ENCODE measurements around the gene TRAPPC2L.

TRAPPC2L gene

GRCh38 chr16:88874938-88875599 lies 18.1 kb downstream of the TRAPPC2L start:
- no peaks in the 10 kb centered on the region for H3F3A ChIP-seq (ENCODE audit: insufficient read depth, low read length)
- no peak for DNase-seq
- H3K79me2 ChIP-seq (ENCODE audit: low read length): no peaks in the 10 kb centered on the region
- no peaks in the 10 kb centered on the region for H4K20me1 ChIP-seq (ENCODE audit: insufficient read depth, low read length)
- H3K27me3 ChIP-seq (replicated peaks; ENCODE audit: insufficient read depth, low read length): no peaks in the 10 kb centered on the region; the same call in 1 of the 2 replicates
- H3K9me2 ChIP-seq (replicated peaks; ENCODE audit: insufficient read depth, low read length): no peaks in the 10 kb centered on the region
- no peak overlapping the region for H2AFZ ChIP-seq (ENCODE audit: low read length)
- H3K27ac ChIP-seq (ENCODE audit: low read length): no peak overlapping the region
- H3K36me3 ChIP-seq (replicated peaks; ENCODE audit: insufficient read depth, low read length): no peaks in the 10 kb centered on the region
- H3K9me3 ChIP-seq (replicated peaks; ENCODE audit: insufficient read depth, low read length): no peaks in the 10 kb centered on the region
- no peak overlapping the region for H3K4me3 ChIP-seq (ENCODE audit: low read length)
- H3K4me1 ChIP-seq (ENCODE audit: low read length): no peaks in the 10 kb centered on the region
- no peak overlapping the region for H3K4me2 ChIP-seq (ENCODE audit: low read depth, low read length)
- TF ChIP-seq CTCF (IDR thresholded peaks at IDR 0.05; ENCODE audit: low read length) (no peak), EZH2phosphoT487 (IDR thresholded peaks at IDR 0.05; ENCODE audit: low read length) (no peak), EZH2 (optimal IDR thresholded peaks at IDR 0.05; ENCODE audit: low read depth, low read length) (no peak)
- H3K9ac ChIP-seq (ENCODE audit: low read length): no peak overlapping the region

- no peaks in the 10 kb centered on the region for H4K20me1 ChIP-seq (ENCODE audit: insufficient read depth, low read length)
- no peaks in the 10 kb centered on the region for H3F3A ChIP-seq (ENCODE audit: insufficient read depth, low read length)
- no peaks in the 10 kb centered on the region for H3K36me3 ChIP-seq (replicated peaks; ENCODE audit: insufficient read depth, low read length)
- H3K4me2 ChIP-seq (ENCODE audit: low read depth, low read length): no peak overlapping the region
- no peak overlapping the region for H2AFZ ChIP-seq (ENCODE audit: low read length)
- H3K79me2 ChIP-seq (ENCODE audit: low read length): no peaks in the 10 kb centered on the region
- DNase-seq: no peak
- H3K27ac ChIP-seq (ENCODE audit: low read length): no peak overlapping the region
- no peak overlapping the region for H3K4me3 ChIP-seq (ENCODE audit: low read length)
- no peaks in the 10 kb centered on the region for H3K9me2 ChIP-seq (replicated peaks; ENCODE audit: insufficient read depth, low read length)
- TF ChIP-seq EZH2phosphoT487 (IDR thresholded peaks at IDR 0.05; ENCODE audit: low read length) (no peak), CTCF (IDR thresholded peaks at IDR 0.05; ENCODE audit: low read length) (no peak), EZH2 (optimal IDR thresholded peaks at IDR 0.05; ENCODE audit: low read depth, low read length) (no peak)
- H3K27me3 ChIP-seq (replicated peaks; ENCODE audit: insufficient read depth, low read length): no peaks in the 10 kb centered on the region; the same call in 1 of the 2 replicates
- no peaks in the 10 kb centered on the region for H3K9me3 ChIP-seq (replicated peaks; ENCODE audit: insufficient read depth, low read length)
- no peak overlapping the region for H3K9ac ChIP-seq (ENCODE audit: low read length)
- H3K4me1 ChIP-seq (ENCODE audit: low read length): no peaks in the 10 kb centered on the region
These were observed 18.8 kb downstream of the TRAPPC2L start for GRCh38 chr16:88875703-88876234.

- no peaks in the 10 kb centered on the region for H3K27me3 ChIP-seq (replicated peaks; ENCODE audit: insufficient read depth, low read length)
- no peaks in the 10 kb centered on the region for H3K79me2 ChIP-seq (ENCODE audit: low read length)
- no peaks in the 10 kb centered on the region for H3K4me1 ChIP-seq (ENCODE audit: low read length)
- no peaks in the 10 kb centered on the region for H3K36me3 ChIP-seq (replicated peaks; ENCODE audit: insufficient read depth, low read length)
- no peak for DNase-seq
- no peak overlapping the region for H3K27ac ChIP-seq (ENCODE audit: low read length)
- H3K9me3 ChIP-seq (replicated peaks; ENCODE audit: insufficient read depth, low read length): no peaks in the 10 kb centered on the region
- H3K4me2 ChIP-seq (ENCODE audit: low read depth, low read length): no peak overlapping the region
- H2AFZ ChIP-seq (ENCODE audit: low read length): no peak overlapping the region
- H3K9ac ChIP-seq (ENCODE audit: low read length): no peak overlapping the region
- H3K9me2 ChIP-seq (replicated peaks; ENCODE audit: insufficient read depth, low read length): no peaks in the 10 kb centered on the region
- H3F3A ChIP-seq (ENCODE audit: insufficient read depth, low read length): no peaks in the 10 kb centered on the region
- H3K4me3 ChIP-seq (ENCODE audit: low read length): no peak overlapping the region
- no peaks in the 10 kb centered on the region for H4K20me1 ChIP-seq (ENCODE audit: insufficient read depth, low read length)
- TF ChIP-seq EZH2 (optimal IDR thresholded peaks at IDR 0.05; ENCODE audit: low read depth, low read length): no peak
- no peak for TF ChIP-seq CTCF (IDR thresholded peaks at IDR 0.05; ENCODE audit: low read length)
These were observed 20.1 kb downstream of the TRAPPC2L start for GRCh38 chr16:88876942-88877526.
